Activated gamma-delta T cell (primary cell): ENCODE data around the gene KCNQ4.

Source experiments
- DNase-seq: peaks from one replicate; lab custom pipeline; 2025; lab: John Stamatoyannopoulos, UW

KCNQ4 gene

GRCh38 chr1:40777224-40777970, 6.2 kb upstream of the KCNQ4 start:
- DNase-seq: no peak

GRCh38 chr1:40780678-40781607, 2.6 kb upstream of the KCNQ4 start:
- no peak for DNase-seq

- no peak for DNase-seq
Measured at GRCh38 chr1:40781608-40781971, 2.0 kb upstream of the KCNQ4 start.

DNA sequence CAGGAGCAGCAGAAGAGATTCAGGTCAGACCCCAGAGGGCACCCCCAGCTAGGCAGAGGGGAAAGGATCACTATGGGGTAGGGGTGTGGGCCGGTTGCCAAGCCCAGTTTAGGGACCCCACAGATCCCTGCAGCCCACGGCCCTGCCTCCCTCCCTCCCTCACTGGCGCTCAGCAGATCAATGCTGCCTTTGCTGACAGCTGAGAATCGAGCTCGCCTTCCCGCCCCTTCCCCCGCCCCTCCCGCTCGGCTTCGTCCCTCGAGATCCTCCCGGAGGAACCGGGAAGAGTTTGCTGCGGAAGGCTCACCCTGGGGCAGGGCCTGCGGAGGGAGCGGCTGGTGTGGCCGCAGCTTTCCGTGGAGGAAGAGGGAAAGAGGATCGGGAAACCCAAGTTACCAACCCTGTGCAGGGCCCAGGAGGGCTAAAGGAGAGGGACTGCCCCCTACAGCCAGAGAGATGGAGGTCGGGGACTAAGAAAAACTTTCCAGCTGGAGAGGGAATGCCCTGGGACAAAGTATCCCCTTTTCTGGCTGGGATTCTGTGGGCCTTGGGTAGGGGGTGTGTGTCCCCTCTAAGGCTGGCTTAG, 1.1 kb upstream of the KCNQ4 start:
- DNase-seq: no peak

DNA sequence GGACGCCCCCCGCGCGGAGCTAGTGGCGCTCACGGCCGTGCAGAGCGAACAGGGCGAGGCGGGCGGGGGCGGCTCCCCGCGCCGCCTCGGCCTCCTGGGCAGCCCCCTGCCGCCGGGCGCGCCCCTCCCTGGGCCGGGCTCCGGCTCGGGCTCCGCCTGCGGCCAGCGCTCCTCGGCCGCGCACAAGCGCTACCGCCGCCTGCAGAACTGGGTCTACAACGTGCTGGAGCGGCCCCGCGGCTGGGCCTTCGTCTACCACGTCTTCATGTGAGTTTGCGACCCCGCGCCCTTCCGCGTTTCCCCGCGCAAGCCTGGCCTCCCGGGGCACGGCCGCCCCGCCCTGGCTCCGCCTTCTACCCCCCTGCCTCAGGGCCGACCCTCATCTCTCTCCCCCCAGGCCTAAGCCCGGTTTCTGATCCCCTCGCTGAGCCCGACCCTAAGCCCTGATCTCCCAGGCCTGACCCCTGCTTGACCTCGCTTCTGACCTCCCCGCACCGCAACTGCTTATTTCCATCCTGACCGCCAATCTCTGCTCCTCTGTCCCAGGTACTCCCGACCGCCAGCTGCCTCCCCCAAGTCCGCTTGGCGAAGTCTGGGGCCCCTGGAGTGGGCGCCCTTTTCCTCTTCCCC, 669 bp downstream of the KCNQ4 start:
- DNase-seq: no peak

DNA sequence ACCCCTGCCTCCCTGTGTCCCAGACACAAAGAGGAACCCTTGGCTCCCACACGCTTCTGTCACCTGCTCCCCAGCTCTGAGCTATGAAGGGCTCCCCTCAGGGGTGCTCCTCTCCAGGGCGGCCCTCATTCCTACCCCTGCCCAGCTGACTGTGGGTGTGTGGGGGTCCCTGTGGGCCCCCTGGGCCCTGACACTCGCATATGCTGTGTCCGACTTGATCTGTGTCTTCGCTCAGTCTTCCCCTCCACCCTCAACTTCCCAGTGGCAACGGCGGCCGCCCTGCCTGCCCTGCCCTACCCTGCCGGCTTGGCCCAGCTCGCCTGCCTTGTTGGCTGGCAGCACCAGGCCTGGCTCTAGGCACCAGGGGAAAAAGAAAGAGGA, 1.2 kb downstream of the KCNQ4 start:
- no peak for DNase-seq

DNA sequence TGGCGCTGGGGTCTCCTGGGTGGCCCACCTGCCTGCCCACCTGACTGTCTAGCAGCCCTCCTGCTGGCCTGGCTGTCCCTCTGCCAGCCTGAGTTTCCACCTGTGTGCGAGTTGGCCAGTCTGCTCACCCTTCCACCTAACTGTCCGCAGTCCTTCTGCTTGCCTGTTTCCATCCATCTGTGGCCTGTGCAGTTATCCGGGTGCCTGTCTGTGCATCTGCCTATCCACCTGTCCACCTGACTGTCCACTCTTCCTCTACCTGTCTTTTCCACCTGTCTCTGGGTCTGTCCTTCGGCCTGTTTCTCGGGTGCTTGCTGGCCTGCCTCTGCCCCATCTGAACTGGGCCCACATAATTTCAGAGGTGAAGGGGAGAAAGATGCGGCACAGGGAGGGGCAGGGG, 1.9 kb downstream of the KCNQ4 start:
- no peak for DNase-seq

GRCh38 chr1:40786171-40786994, 2.8 kb downstream of the KCNQ4 start:
- DNase-seq: no peak

DNA sequence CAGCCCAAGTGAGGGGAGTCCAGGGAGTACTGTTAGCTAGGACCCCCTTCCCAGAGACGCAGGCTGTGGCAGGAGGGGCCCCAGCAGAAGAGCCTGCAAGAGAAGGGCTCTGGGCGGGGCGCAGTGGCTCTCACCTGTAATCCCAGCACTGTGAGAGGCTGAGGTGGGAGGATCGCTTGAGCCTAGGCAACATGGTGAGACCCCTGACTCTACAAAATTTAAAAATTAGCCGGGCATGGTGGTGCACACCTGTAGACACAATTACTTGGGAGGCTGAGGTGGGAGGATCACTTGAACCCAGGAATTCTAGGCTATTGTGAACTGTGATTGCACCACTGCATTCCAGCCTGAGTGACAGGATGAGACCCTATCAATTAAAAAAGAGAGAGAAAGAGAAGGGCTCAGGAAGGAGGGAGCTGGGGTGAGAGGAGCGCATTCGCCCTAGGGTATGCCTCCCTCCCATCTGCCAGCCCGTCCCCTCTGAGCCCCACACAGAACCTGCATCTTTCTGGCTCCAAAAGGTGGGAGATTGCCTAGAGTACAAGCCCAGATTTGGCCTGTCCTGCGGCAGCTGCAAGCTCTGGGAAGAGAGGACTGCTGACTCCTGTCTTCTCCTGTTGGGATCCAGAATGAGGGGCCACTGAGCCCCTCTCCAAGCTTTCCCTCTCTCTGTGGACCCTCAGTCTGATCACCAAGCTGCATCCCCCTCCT, 3.6 kb downstream of the KCNQ4 start:
- no peak for DNase-seq

- DNase-seq: no peak
Measured at GRCh38 chr1:40787737-40788560, 4.4 kb downstream of the KCNQ4 start.

DNA sequence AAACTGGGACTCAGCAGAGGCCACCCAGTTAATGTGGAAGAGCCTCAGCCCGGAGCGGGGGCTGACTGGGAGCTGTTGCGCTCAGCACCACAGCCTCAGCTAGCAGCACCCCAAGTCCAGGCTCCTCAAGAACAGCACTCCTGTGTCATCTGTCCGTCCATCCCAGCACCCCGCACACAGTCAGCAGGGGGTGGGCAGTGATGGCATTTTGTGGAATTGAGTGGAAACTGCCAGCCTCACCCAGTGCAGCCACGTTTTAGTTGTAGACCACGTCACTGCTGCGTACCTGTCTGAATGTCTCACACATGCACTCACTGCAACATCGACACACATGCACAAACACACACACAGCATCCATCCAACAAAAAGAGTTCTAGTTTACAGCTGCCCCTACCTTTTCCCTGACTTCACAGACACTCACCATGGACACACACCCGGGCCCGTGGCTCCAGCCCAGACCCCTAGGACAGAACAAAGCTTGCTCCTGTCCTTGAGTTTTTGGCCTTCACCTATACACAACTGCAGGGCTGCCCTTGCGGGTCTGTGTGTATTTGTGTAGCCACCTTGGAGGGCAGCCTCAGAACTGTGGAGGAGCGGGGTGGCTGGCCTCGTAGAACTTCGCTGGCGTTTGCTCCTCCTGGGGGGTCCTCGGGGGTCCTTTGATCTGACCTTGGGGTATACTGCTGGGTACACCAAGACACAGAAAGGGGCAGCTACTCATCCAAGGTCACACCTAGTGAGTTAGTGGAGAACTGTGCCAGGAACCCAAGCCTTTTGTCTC, 5.2 kb downstream of the KCNQ4 start:
- DNase-seq: no peak

DNA sequence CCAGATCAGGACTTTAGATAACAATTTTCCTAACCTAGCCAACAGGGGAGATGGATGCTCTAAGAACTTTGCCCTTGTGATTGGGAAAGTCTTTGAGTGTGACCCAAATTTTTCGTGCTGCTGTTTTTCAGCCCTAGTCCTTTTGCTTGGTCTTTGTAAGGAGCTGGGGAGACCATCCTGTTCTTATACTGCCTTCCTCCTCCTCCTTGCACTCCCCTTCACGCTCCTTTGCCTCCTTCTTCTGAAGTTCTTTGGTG, 5.7 kb downstream of the KCNQ4 start:
- DNase-seq: no peak

DNA sequence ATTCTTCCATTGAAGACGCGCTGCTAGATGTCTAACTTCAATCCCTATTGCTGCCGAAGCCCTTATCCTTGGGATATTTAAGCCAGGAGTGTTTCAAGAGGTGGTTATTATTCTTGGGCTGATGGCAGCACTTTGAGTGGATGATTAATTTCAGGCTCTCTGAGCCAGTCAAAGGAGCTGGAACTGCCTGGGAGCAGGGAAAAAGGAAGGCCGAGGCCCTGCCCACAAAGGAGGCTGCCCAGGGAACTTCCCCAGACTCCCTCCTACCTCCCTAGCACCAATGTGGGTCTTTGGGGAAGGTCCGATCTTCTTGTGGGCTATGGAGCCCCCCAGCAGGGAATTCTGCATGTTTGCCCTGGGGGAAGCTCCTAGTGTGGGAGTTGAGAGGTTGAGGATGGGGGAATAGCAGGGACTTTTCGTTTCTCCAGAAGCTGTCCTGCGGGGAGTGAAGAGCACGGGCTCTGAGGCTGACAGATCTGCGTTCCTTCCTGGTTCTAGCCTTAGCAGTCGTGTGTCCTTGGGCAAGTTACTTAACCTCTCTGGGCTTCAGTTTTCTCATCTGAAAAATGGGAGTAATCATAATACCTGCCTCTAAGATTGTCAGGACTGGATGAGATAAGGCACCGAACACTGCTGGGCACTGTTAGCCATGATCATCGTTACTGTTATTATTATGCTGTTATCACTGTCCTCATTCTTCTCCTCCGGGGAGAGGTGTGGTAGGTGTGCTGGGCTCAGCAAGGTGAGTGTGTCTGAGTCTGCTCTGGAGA, 6.3 kb downstream of the KCNQ4 start:
- no peak for DNase-seq

- no peak for DNase-seq
Measured at GRCh38 chr1:40792036-40792435, 8.4 kb downstream of the KCNQ4 start.

DNA sequence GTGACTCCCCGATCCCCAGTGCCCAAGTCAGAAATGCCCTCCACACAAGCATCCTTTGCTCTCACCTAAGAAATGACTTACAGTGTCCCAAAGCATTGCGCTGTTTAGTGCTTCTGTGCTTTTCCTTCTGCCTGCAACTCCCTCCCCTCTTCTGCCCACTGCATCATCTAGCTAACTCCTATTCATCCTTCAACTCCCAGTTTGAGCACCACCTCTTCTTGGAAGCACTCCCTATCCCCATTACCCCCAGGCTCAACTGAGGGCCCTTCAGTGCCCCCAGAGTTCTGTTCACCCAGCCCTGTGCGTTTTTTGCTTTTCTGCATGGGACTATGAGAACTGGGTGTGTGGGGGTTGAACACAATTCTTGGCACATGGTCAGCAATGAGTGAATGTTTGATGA, 10.0 kb downstream of the KCNQ4 start:
- DNase-seq: no peak

GRCh38 chr1:40794048-40794447, 10.5 kb downstream of the KCNQ4 start:
- DNase-seq: no peak

- DNase-seq: no peak
Measured at GRCh38 chr1:40794974-40795715, 11.6 kb downstream of the KCNQ4 start.
